IMR-90 (cell line): Measurements from ENCODE around the gene CDH13. TPM values are rescaled to one million over a fixed set of nuclear protein-coding genes. Genes with fewer than 3 reads are reported as not detected.

Experiments used
- ATAC-seq: fragments of 200-7000 bp; cut with Tn5 transposase; 2 replicates; pipeline ENCODE4 v1.9.1; 2020; ENCODE audit warnings: low read depth, mild to moderate bottlenecking, moderate library complexity
- BruUV-seq: library from RNA; stranded (reverse); fragments of 400-500 nt; replicated peaks from 2 replicates; lab custom pipeline; 2021; lab: Mats Ljungman, UMichigan
- CTCF ChIA-PET: fragments of 300-600 bp; formaldehyde crosslinking; extraction: SDS; loops from one replicate; lab custom pipeline; 2021; ENCODE audit warnings: antibody characterized with exemption; lab: Yijun Ruan, JAX
- POLR2A ChIA-PET: fragments of 300-600 bp; sonication (Branson Sonifier 250); formaldehyde crosslinking; loops from one replicate; lab custom pipeline; 2022; ENCODE audit warnings: antibody characterized with exemption; ENCODE audit not compliant: unreplicated experiment; lab: Charles Lee
- DNase-seq: peaks from one replicate; pipeline ENCODE4 v3.0.0; 2013
- H2AFZ ChIP-seq: replicated peaks from 2 replicates; pipeline ENCODE3; 2013; ENCODE audit warnings: low read length, mild to moderate bottlenecking; ENCODE audit not compliant: poor library complexity
- H2AK5ac ChIP-seq: 2 replicates; pipeline ENCODE4 v1.6.1; 2013; ENCODE audit warnings: low read depth, low read length, inconsistent platforms
- H2AK9ac ChIP-seq: replicated peaks from 2 replicates; pipeline ENCODE3; 2013; ENCODE audit warnings: mild to moderate bottlenecking, low read depth, low read length, moderate library complexity; ENCODE audit not compliant: poor library complexity
- H2BK120ac ChIP-seq: 2 replicates; pipeline ENCODE4 v1.6.1; 2013; ENCODE audit warnings: low read depth, low read length, inconsistent platforms
- H2BK15ac ChIP-seq: 3 replicates; pipeline ENCODE4 v1.6.1; 2013; ENCODE audit warnings: low read depth, low read length, inconsistent platforms
- H2BK20ac ChIP-seq: 2 replicates; pipeline ENCODE4 v1.6.1; 2013; ENCODE audit warnings: low read depth, mild to moderate bottlenecking, inconsistent platforms, low read length, moderate library complexity
- H2BK5ac ChIP-seq: 2 replicates; pipeline ENCODE4 v1.6.1; 2013; ENCODE audit warnings: mild to moderate bottlenecking, low read depth, low read length, inconsistent platforms; ENCODE audit not compliant: poor library complexity, severe bottlenecking
- H3K14ac ChIP-seq: replicated peaks from 2 replicates; pipeline ENCODE4 v1.6.1; 2013; ENCODE audit warnings: low read depth, low read length, inconsistent platforms
- H3K18ac ChIP-seq: 2 replicates; pipeline ENCODE4 v1.6.1; 2013; ENCODE audit warnings: low read depth, low read length, control low read depth
- H3K23ac ChIP-seq: 2 replicates; pipeline ENCODE4 v1.6.1; 2013; ENCODE audit warnings: low read depth, low read length, inconsistent platforms
- H3K27ac ChIP-seq: 2 replicates; pipeline ENCODE4 v1.5.1; 2013; ENCODE audit warnings: mild to moderate bottlenecking, control low read depth, low read length; ENCODE audit not compliant: insufficient read depth
- H3K27me3 ChIP-seq: 2 replicates; pipeline ENCODE4 v1.6.1; 2013; ENCODE audit warnings: low read length; ENCODE audit not compliant: control insufficient read depth, insufficient read depth
- H3K36me3 ChIP-seq: 2 replicates; pipeline ENCODE4 v1.6.1; 2013; ENCODE audit warnings: low read length, mixed read lengths; ENCODE audit not compliant: control insufficient read depth, insufficient read depth
- H3K4ac ChIP-seq: 2 replicates; pipeline ENCODE4 v1.6.1; 2013; ENCODE audit warnings: low read depth, low read length, inconsistent platforms
- H3K4me1 ChIP-seq: 2 replicates; pipeline ENCODE4 v1.6.1; 2013; ENCODE audit warnings: low read length, mixed read lengths; ENCODE audit not compliant: control insufficient read depth, insufficient read depth
- H3K4me2 ChIP-seq: 2 replicates; pipeline ENCODE4 v1.6.1; 2013; ENCODE audit warnings: low read depth, mild to moderate bottlenecking, control low read depth, low read length, moderate library complexity
- H3K4me3 ChIP-seq: 2 replicates; pipeline ENCODE4 v1.5.1; 2013; ENCODE audit warnings: low read depth, mild to moderate bottlenecking, control low read depth, low read length, moderate library complexity; ENCODE audit not compliant: insufficient read depth
- H3K56ac ChIP-seq: 2 replicates; pipeline ENCODE4 v1.6.1; 2013; ENCODE audit warnings: low read length, inconsistent platforms; ENCODE audit not compliant: insufficient read depth; ENCODE audit errors: extremely low read depth
- H3K79me1 ChIP-seq, 2 experiments: 2 replicates each; pipeline ENCODE4 v1.6.1; 2013; ENCODE audit warnings: low read length in 2 of 2, inconsistent platforms in 1 of 2, low read depth in 1 of 2
- H3K9ac ChIP-seq: 2 replicates; pipeline ENCODE4 v1.6.1; 2013; ENCODE audit warnings: low read depth, low read length, control low read depth
- H3K9me1 ChIP-seq: 2 replicates; pipeline ENCODE4 v1.6.1; 2013; ENCODE audit warnings: low read length, inconsistent platforms; ENCODE audit not compliant: insufficient read depth
- H3K9me3 ChIP-seq: 2 replicates; pipeline ENCODE4 v1.6.1; 2013; ENCODE audit warnings: low read length; ENCODE audit not compliant: control insufficient read depth, insufficient read depth
- H4K20me1 ChIP-seq: 2 replicates; pipeline ENCODE4 v1.6.1; 2013; ENCODE audit warnings: low read length, inconsistent platforms; ENCODE audit not compliant: insufficient read depth
- H4K5ac ChIP-seq: 2 replicates; pipeline ENCODE4 v1.6.1; 2013; ENCODE audit warnings: mild to moderate bottlenecking, low read depth, low read length, control low read depth
- H4K8ac ChIP-seq, 2 experiments: 2 replicates each; pipeline ENCODE4 v1.6.1; 2013; ENCODE audit warnings: low read depth in 2 of 2, low read length in 2 of 2, control low read depth in 1 of 2, inconsistent platforms in 1 of 2
- H4K91ac ChIP-seq: 2 replicates; pipeline ENCODE4 v1.6.1; 2013; ENCODE audit warnings: low read depth, low read length, inconsistent platforms; ENCODE audit not compliant: insufficient read depth
- BHLHE40 ChIP-seq: fragments of 150-350 bp; IDR thresholded peaks from 2 replicates; pipeline ENCODE4 v1.6.1; 2016; ENCODE audit warnings: mild to moderate bottlenecking, low read depth, low read length
- CEBPB ChIP-seq: IDR thresholded peaks from 2 replicates; pipeline ENCODE4 v1.6.1; 2012; ENCODE audit warnings: low read depth, low read length, improper control_type of control experiment
- ELK1 ChIP-seq: fragments of 150-350 bp; IDR thresholded peaks from 2 replicates; pipeline ENCODE4 v1.6.1; 2016; ENCODE audit warnings: low read depth, mild to moderate bottlenecking, low read length, moderate library complexity, borderline replicate concordance
- FOS ChIP-seq: fragments of 150-350 bp; IDR thresholded peaks from 2 replicates; pipeline ENCODE4 v1.6.1; 2016; ENCODE audit warnings: low read depth, low read length
- MAZ ChIP-seq: IDR thresholded peaks from 2 replicates; pipeline ENCODE4 v1.6.1; 2012; ENCODE audit warnings: low read depth, mild to moderate bottlenecking, low read length, improper control_type of control experiment, moderate library complexity, borderline replicate concordance
- MXI1 ChIP-seq: IDR thresholded peaks from 2 replicates; pipeline ENCODE4 v1.6.1; 2012; ENCODE audit warnings: low read depth, mild to moderate bottlenecking, low read length, moderate library complexity, borderline replicate concordance
- NFE2L2 ChIP-seq: fragments of 150-350 bp; IDR thresholded peaks from 2 replicates; pipeline ENCODE4 v1.6.1; 2016; ENCODE audit warnings: low read depth, mild to moderate bottlenecking, low read length
- RCOR1 ChIP-seq: IDR thresholded peaks from 2 replicates; pipeline ENCODE4 v1.6.1; 2012; ENCODE audit warnings: mild to moderate bottlenecking, low read length, improper control_type of control experiment; ENCODE audit not compliant: insufficient replicate concordance
- RFX5 ChIP-seq: IDR thresholded peaks from 2 replicates; pipeline ENCODE4 v1.8.0; 2012; ENCODE audit warnings: low read depth, mild to moderate bottlenecking, low read length, moderate library complexity
- SMC3 ChIP-seq: fragments of 150-350 bp; IDR thresholded peaks from 2 replicates; pipeline ENCODE4 v1.6.1; 2016; ENCODE audit warnings: low read depth, mild to moderate bottlenecking, antibody characterized with exemption, low read length, moderate library complexity
- USF2 ChIP-seq: fragments of 150-350 bp; IDR thresholded peaks from 2 replicates; pipeline ENCODE4 v1.6.1; 2017; ENCODE audit warnings: mild to moderate bottlenecking, antibody characterized with exemption, low read length, low read depth
- WGBS, 2 experiments: methylation state at CpG; one replicate each; pipeline versions ENCODE4 v1.1.5 to v1.1.7; 2013; ENCODE audit warnings: missing lambda C conversion rate in 2 of 2; ENCODE audit not compliant: insufficient read length in 1 of 2; ENCODE audit errors: extremely low coverage in 2 of 2; 5-methylcytosine and 5-hydroxymethylcytosine counted together
- dilution Hi-C: fragments of 300-500 bp; cut with HindIII; formaldehyde crosslinking; loops from one replicate; pipeline ENCODE4 v1.14.3; 2018; ENCODE audit warnings: low sequenced_read_pairs; ENCODE audit not compliant: unreplicated experiment
- in situ Hi-C: fragments of 300-500 bp; cut with MboI; formaldehyde crosslinking; loops from 3 replicates; pipeline ENCODE4 v1.14.3; 2019; ENCODE audit warnings: low sequenced_read_pairs, inconsistent platforms, mixed read lengths
- intact Hi-C: fragments of 100-400 bp; cut with micrococcal nuclease; formaldehyde crosslinking; loops from 2 replicates; pipeline ENCODE4 v1.10.0; 2022
- polyA plus RNA-seq, 3 experiments: library from polyadenylated mRNA; depleted of rRNA; stranded (reverse); fragments of >200 nt; gene quantifications; 2 replicates each; pipeline ENCODE4 v1.2.3, GENCODE V29; 2012; ENCODE audit warnings: low replicate concordance in 1 of 3
- total RNA-seq: library from RNA; depleted of rRNA; stranded (reverse); fragments of >200 nt; gene quantifications from 2 replicates; pipeline ENCODE4 v1.2.3, GENCODE V29; 2012

Gene CDH13
- total and polyA plus RNA-seq, 2 of the 4 experiments (the other 2 are of a cell fraction): 61.6 to 74.7 TPM

- Histone ChIP-seq H3K9ac (no peak overlapping the region), H3K4me1 (peaks cover 2% of the 10 kb centered on the region; the same call in 1 of the 2 replicates), H2BK120ac (no peak overlapping the region), H2BK20ac (no peak overlapping the region), H4K20me1 (no peaks in the 10 kb centered on the region), H4K5ac (no peak overlapping the region), H2AFZ (no peak overlapping the region), H3K4me3 (no peak overlapping the region), H4K8ac (no peak overlapping the region), H3K9me1 (0 out of 2 replicates have a peak, but pooled peaks cover 6% of the 10 kb centered on the region), H3K9me3 (no peaks in the 10 kb centered on the region), H2BK5ac (no peak overlapping the region), H3K14ac (no peak overlapping the region), H3K4ac (no peak overlapping the region), H3K56ac (no peak overlapping the region), H3K23ac (no peak overlapping the region), H4K91ac (no peak overlapping the region), H2AK5ac (no peak overlapping the region), H3K27me3 (no peaks in the 10 kb centered on the region), H2BK15ac (no peak overlapping the region), H3K36me3 (no peaks in the 10 kb centered on the region), H3K27ac (no peak overlapping the region), H2AK9ac (no peak overlapping the region), H3K4me2 (no peak overlapping the region), H3K79me1 (peaks cover 0 to 3% of the 10 kb centered on the region in 2 experiments; a peak in 2 of 4 replicates), H3K18ac (no peak overlapping the region)
- in situ Hi-C loops: no loop called here
- POLR2A ChIA-PET: no interaction called here
- ATAC-seq (no peak), DNase-seq (no peak)
- TF ChIP-seq BHLHE40 (no peak), NFE2L2 (no peak), SMC3 (no peak), USF2 (no peak), RFX5 (no peak), RCOR1 (no peak), MXI1 (no peak), MAZ (no peak), FOS (no peak), ELK1 (no peak), CEBPB (no peak)
- dilution Hi-C loops: no loop called here
- CTCF ChIA-PET: no interaction called here
- intact Hi-C loops: no loop called here
- BruUV-seq: no TSS peak
- 50% methylated on average over 1 of the region's 2 CpGs; no CpG with 5 or more reads in 1 of the 2 experiments for WGBS, 2 experiments
Measured at GRCh38 chr16:83075956-83076355, 449.2 kb downstream of the CDH13 start.
